ENCODE results near the gene CD33. TPM values are rescaled to one million over a fixed set of nuclear protein-coding genes. Genes with fewer than 3 reads are reported as not detected.

Gene CD33
- total RNA-seq, 1 experiment from 2014 or later, result 0.35 TPM

DNA sequence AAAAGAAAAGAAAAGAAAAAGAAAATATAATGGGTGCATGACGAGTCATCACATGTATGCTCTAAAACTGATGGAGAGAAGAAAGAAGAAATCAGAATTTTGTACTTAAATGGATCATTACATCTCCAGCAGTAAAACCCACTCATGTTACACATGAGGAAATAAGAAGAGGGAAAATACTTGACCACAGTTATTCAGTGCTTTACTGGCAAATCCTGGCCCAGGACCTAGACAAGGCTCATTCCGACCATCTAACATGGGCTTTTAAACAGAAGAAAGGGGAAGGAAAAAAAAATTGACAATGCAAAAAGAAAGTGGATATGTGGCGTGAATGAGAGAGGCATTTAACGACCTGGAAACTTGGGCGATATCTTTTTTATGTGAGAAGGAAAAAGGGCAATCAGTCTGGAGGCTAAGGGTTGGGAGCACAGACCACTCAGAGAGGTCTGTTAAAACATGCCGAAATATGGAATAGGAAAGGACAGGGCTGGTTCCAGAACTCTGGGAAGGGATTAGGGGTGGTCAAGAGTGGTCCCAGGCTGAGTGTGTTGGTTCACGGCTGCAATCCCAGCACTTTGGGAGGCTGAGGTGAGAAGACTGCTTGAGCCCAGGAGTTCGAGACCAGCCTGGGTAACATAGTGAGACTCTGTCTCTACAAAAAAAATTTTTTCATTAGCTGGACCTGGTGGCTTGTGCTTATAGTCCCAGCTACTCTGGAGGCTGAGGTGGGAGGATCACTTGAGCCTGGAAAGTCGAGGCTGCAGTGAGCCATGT is 27.6 kb downstream of the CD33 start:
- H3K4me3 Mint-ChIP-seq, result no peak overlapping the region

More for the DNA sequence above, 27.6 kb downstream of the CD33 start:
- no peak overlapping the region for H3T11ph ChIP-seq (ENCODE audit: low read length)
- H3K14ac ChIP-seq (ENCODE audit: insufficient read depth, low read length), result no peak overlapping the region
- no peaks in the 10 kb centered on the region for H3K23me2 ChIP-seq (ENCODE audit: insufficient read length, low read depth, low read length, poor library complexity, severe bottlenecking)
- H2AK5ac ChIP-seq (ENCODE audit: insufficient read length, low read length), result no peak overlapping the region
- no peaks in the 10 kb centered on the region for H3K4me1 ChIP-seq (ENCODE audit: insufficient read depth, low read length)
- H2BK12ac ChIP-seq (ENCODE audit: insufficient read length, low read depth, low read length), result no peak overlapping the region
- no peak overlapping the region for H3K23ac ChIP-seq (ENCODE audit: insufficient read length, low read depth, low read length)
- no peak for DNase-seq
- H2BK20ac ChIP-seq (ENCODE audit: low read depth, low read length, poor library complexity, severe bottlenecking), result no peak overlapping the region
- H3K79me2 ChIP-seq (ENCODE audit: insufficient read depth, low read length), result no peaks in the 10 kb centered on the region
- no peak overlapping the region for H4K91ac ChIP-seq (ENCODE audit: insufficient read length, low read depth, low read length)
- H3K4me2 ChIP-seq (ENCODE audit: insufficient read depth, insufficient read length, low read length), result no peak overlapping the region
- no peak overlapping the region for H4K5ac ChIP-seq (ENCODE audit: insufficient read length, low read depth, low read length)
- no CpG with 5 or more reads among the region's 9 CpGs for WGBS (ENCODE audit: extremely low coverage, insufficient read length, low lambda C conversion rate)
- H3K9me3 ChIP-seq (ENCODE audit: control insufficient read depth, low read depth, low read length), result no peaks in the 10 kb centered on the region
- H3K4ac ChIP-seq (ENCODE audit: low read depth, low read length), result no peak overlapping the region
- H3K27me3 ChIP-seq (ENCODE audit: insufficient read depth, low read length), result no peaks in the 10 kb centered on the region
- H3K9ac ChIP-seq (ENCODE audit: extremely low read depth, insufficient read length, low read length), result no peak overlapping the region
- no peaks in the 10 kb centered on the region for H4K20me1 ChIP-seq (ENCODE audit: control insufficient read depth, insufficient read depth, insufficient read length)
- no peaks in the 10 kb centered on the region for H3K79me1 ChIP-seq (ENCODE audit: insufficient read depth, low read depth, low read length, poor library complexity, severe bottlenecking)
- H3K18ac ChIP-seq (ENCODE audit: insufficient read length, low read depth, low read length), result no peak overlapping the region
- peaks cover 0 to 4% (median 0%) of the 10 kb centered on the region in 3 experiments; a peak in 1 of 7 replicates for H3K36me3 Mint-ChIP-seq (ENCODE audit: insufficient read depth in 1 of 3, low read depth in 3 of 3)
- no peaks in the 10 kb centered on the region for H3K4me1 Mint-ChIP-seq
- no peak overlapping the region for H2BK120ac ChIP-seq (ENCODE audit: low read depth, low read length, poor library complexity, severe bottlenecking)
- peaks cover 4 to 40% of the 10 kb centered on the region in 2 experiments; a peak in 4 of 5 replicates for H3K9me3 Mint-ChIP-seq
- TF ChIP-seq, protein P1, sequence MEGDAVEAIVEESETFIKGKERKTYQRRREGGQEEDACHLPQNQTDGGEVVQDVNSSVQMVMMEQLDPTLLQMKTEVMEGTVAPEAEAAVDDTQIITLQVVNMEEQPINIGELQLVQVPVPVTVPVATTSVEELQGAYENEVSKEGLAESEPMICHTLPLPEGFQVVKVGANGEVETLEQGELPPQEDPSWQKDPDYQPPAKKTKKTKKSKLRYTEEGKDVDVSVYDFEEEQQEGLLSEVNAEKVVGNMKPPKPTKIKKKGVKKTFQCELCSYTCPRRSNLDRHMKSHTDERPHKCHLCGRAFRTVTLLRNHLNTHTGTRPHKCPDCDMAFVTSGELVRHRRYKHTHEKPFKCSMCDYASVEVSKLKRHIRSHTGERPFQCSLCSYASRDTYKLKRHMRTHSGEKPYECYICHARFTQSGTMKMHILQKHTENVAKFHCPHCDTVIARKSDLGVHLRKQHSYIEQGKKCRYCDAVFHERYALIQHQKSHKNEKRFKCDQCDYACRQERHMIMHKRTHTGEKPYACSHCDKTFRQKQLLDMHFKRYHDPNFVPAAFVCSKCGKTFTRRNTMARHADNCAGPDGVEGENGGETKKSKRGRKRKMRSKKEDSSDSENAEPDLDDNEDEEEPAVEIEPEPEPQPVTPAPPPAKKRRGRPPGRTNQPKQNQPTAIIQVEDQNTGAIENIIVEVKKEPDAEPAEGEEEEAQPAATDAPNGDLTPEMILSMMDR (conservative IDR thresholded peaks at IDR 0.05), result no peak
- H3K27me3 Mint-ChIP-seq (ENCODE audit: low read depth), result peaks cover 2% of the 10 kb centered on the region; the same call in 1 of the 2 replicates
- no peak overlapping the region for H2BK15ac ChIP-seq (ENCODE audit: low read depth, low read length)
- H2BK5ac ChIP-seq (ENCODE audit: insufficient read length, low read length), result no peak overlapping the region
- no peak overlapping the region for H2AFZ ChIP-seq (ENCODE audit: low read length)
- no peak overlapping the region for H3K27ac Mint-ChIP-seq
- H4K8ac ChIP-seq (replicated peaks; ENCODE audit: insufficient read length, low read depth, low read length), result no peak overlapping the region
- no peak overlapping the region for H3K56ac ChIP-seq (ENCODE audit: insufficient read length, low read depth, low read length)
- no peak overlapping the region for H3K27ac ChIP-seq (ENCODE audit: insufficient read length, low read depth, low read length)

Measured in H9 (cell line).